ENCODE measurements around the gene GOLGA3. TPM values are rescaled to one million over a fixed set of nuclear protein-coding genes. Genes with fewer than 3 reads are reported as not detected.

GOLGA3 gene
- total RNA-seq, 1 donor from 2014 or later, result 86.7 TPM

- H3K79me2 ChIP-seq (ENCODE audit: insufficient read depth, low read length), result peaks cover 41% of the 10 kb centered on the region
- FAIRE-seq (no peak), DNase-seq (ENCODE audit: low read depth) (no peak)
- Mint-ChIP-seq H3K36me3 (ENCODE audit: low read depth, unreplicated experiment) (peaks cover 11% of the 10 kb centered on the region), H3K4me3 (ENCODE audit: unreplicated experiment) (no peak overlapping the region), H3K27ac (ENCODE audit: unreplicated experiment) (no peak overlapping the region), H3K9me3 (ENCODE audit: unreplicated experiment) (no peaks in the 10 kb centered on the region), H3K4me1 (ENCODE audit: low read depth, unreplicated experiment) (peaks cover 3% of the 10 kb centered on the region), H3K27me3 (ENCODE audit: low read depth, unreplicated experiment) (no peaks in the 10 kb centered on the region)
- no peak overlapping the region for H3K4me2 ChIP-seq (ENCODE audit: low read length)
- H3K9ac ChIP-seq (ENCODE audit: low read length), result no peak overlapping the region
- peaks cover 11% of the 10 kb centered on the region for H3K4me1 ChIP-seq (ENCODE audit: insufficient read depth, low read length)
- H3K4me3 ChIP-seq (ENCODE audit: insufficient read depth, low read depth, low read length), result no peak overlapping the region
- no peak for TF ChIP-seq EZH2 (IDR thresholded peaks at IDR 0.05; ENCODE audit: insufficient read depth, low read length)
- peaks cover 39% of the 10 kb centered on the region for H3K36me3 ChIP-seq (ENCODE audit: insufficient read depth, low read length)
- no peaks in the 10 kb centered on the region for H3K9me3 ChIP-seq (ENCODE audit: insufficient read depth, low read depth, low read length)
- H3K27me3 ChIP-seq (ENCODE audit: insufficient read depth, low read length), result no peaks in the 10 kb centered on the region
- peaks cover 78% of the 10 kb centered on the region for H4K20me1 ChIP-seq (ENCODE audit: insufficient read depth, low read length)
- no peak overlapping the region for H3K27ac ChIP-seq (ENCODE audit: low read depth, low read length)
- no peak overlapping the region for H2AFZ ChIP-seq (ENCODE audit: low read depth, low read length)
Measured at GRCh38 chr12:132719954-132720324, 108.7 kb downstream of the GOLGA3 start.

GRCh38 chr12:132719141-132719953, 109.3 kb downstream of the GOLGA3 start:
- H3K27ac Mint-ChIP-seq (ENCODE audit: unreplicated experiment), result no peak overlapping the region
- H3K9me3 Mint-ChIP-seq (ENCODE audit: unreplicated experiment), result no peaks in the 10 kb centered on the region
- no peak overlapping the region for H3K4me3 Mint-ChIP-seq (ENCODE audit: unreplicated experiment)

More at GRCh38 chr12:132719141-132719953, 109.3 kb downstream of the GOLGA3 start:
- Histone ChIP-seq H3K4me3 (ENCODE audit: insufficient read depth, low read depth, low read length) (no peak overlapping the region), H3K9me3 (ENCODE audit: insufficient read depth, low read depth, low read length) (no peaks in the 10 kb centered on the region), H2AFZ (ENCODE audit: low read depth, low read length) (no peak overlapping the region), H4K20me1 (ENCODE audit: insufficient read depth, low read length) (peaks cover 78% of the 10 kb centered on the region), H3K4me2 (ENCODE audit: low read length) (no peak overlapping the region), H3K27me3 (ENCODE audit: insufficient read depth, low read length) (no peaks in the 10 kb centered on the region), H3K79me2 (ENCODE audit: insufficient read depth, low read length) (peaks cover 41% of the 10 kb centered on the region), H3K36me3 (ENCODE audit: insufficient read depth, low read length) (peaks cover 37% of the 10 kb centered on the region), H3K9ac (ENCODE audit: low read length) (no peak overlapping the region), H3K4me1 (ENCODE audit: insufficient read depth, low read length) (peaks cover 11% of the 10 kb centered on the region), H3K27ac (ENCODE audit: low read depth, low read length) (no peak overlapping the region)
- H3K27me3 Mint-ChIP-seq (ENCODE audit: low read depth, unreplicated experiment), result no peaks in the 10 kb centered on the region
- no peak for DNase-seq (ENCODE audit: low read depth)
- peaks cover 13% of the 10 kb centered on the region for H3K36me3 Mint-ChIP-seq (ENCODE audit: low read depth, unreplicated experiment)
- TF ChIP-seq CTCF (IDR thresholded peaks at IDR 0.05; ENCODE audit: insufficient read depth, low read depth, low read length), result no peak
- no peak for TF ChIP-seq EZH2 (IDR thresholded peaks at IDR 0.05; ENCODE audit: insufficient read depth, low read length)
- no peak for FAIRE-seq
- H3K4me1 Mint-ChIP-seq (ENCODE audit: low read depth, unreplicated experiment), result peaks cover 3% of the 10 kb centered on the region

Other genes with a start within 250 kb of the GOLGA3 start
- gene LRCOL1, start 218.3 kb downstream of the GOLGA3 start, total RNA-seq, result not detected in 2 replicates
- not detected in 2 replicates for gene P2RX2, start 210.1 kb downstream of the GOLGA3 start, total RNA-seq
- 11.9 and 15.4 TPM in 2 replicates for gene POLE, start 141.5 kb downstream of the GOLGA3 start, total RNA-seq
- gene PXMP2, start 141.3 kb downstream of the GOLGA3 start, total RNA-seq, result 8.1 and 9.0 TPM in 2 replicates
- 33.3 and 43.4 TPM in 2 replicates for gene PGAM5, start 118.0 kb downstream of the GOLGA3 start, total RNA-seq
- 123 and 140 TPM in 2 replicates for gene ANKLE2, start 67.0 kb downstream of the GOLGA3 start, total RNA-seq
- 60.4 and 66.6 TPM in 2 replicates for gene CHFR, start 58.7 kb upstream of the GOLGA3 start, total RNA-seq
- 14.3 and 16.2 TPM in 2 replicates for gene ZNF605, start 127.4 kb upstream of the GOLGA3 start, total RNA-seq
- 11.7 and 12.3 TPM in 2 replicates for gene ZNF26, start 157.5 kb upstream of the GOLGA3 start, total RNA-seq
- 28.7 and 33.7 TPM in 2 replicates for gene ZNF84, start 208.6 kb upstream of the GOLGA3 start, total RNA-seq